ENCODE measurements around the gene PUM2.

DNA sequence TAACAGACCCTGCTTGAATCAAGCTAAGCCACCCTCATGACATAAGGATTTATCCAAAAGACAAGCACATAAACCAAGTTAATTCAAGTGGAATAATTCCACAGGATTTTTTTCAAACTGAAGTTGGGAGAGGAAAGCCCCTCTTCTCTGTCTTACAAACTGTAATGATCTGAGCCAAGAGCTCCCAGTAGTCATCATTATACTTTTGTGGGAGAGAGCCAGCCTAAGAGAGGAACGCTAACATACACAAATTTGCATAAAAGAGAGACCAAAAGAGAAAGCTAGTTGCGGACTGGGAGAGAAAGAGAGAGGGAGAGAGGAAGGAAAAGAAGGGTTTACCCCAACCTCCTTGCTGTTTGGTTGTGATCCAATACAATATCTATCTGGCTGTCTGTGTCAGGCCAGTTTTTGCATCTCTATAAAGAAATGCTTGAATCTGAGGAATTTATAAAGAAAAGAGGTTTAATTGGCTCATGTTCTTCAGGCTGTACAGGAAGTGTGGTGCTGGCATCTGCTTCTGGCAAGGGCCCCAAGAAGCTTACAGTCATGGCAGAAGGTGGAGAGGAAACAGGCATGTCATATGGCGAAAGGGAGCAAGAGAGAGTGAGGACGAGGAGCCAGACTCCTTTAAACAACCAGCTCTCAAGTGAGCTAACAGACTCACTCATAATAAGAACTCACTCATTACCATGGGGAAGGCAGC is 20.8 kb upstream of the PUM2 start:
- TF ChIP-seq, protein P1, sequence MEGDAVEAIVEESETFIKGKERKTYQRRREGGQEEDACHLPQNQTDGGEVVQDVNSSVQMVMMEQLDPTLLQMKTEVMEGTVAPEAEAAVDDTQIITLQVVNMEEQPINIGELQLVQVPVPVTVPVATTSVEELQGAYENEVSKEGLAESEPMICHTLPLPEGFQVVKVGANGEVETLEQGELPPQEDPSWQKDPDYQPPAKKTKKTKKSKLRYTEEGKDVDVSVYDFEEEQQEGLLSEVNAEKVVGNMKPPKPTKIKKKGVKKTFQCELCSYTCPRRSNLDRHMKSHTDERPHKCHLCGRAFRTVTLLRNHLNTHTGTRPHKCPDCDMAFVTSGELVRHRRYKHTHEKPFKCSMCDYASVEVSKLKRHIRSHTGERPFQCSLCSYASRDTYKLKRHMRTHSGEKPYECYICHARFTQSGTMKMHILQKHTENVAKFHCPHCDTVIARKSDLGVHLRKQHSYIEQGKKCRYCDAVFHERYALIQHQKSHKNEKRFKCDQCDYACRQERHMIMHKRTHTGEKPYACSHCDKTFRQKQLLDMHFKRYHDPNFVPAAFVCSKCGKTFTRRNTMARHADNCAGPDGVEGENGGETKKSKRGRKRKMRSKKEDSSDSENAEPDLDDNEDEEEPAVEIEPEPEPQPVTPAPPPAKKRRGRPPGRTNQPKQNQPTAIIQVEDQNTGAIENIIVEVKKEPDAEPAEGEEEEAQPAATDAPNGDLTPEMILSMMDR (IDR thresholded peaks at IDR 0.05) = no peak
- no peak for TF ChIP-seq POLR2A (IDR thresholded peaks at IDR 0.05)
